CD14-positive monocyte (primary cell): ENCODE results near the gene COL20A1. TPM values are rescaled to one million over a fixed set of nuclear protein-coding genes. Genes with fewer than 3 reads are reported as not detected.

Experiments used
- DNase-seq, 3 donors: peaks; one replicate each; pipeline ENCODE4 v3.0.0-alpha.2; 2011 to 2022
- H2AFZ ChIP-seq: 2 replicates; pipeline ENCODE4 v1.6.0; 2012; ENCODE audit warnings: mild to moderate bottlenecking, low read depth, low read length, inconsistent platforms; ENCODE audit not compliant: insufficient read depth, poor library complexity, severe bottlenecking
- H3K27ac ChIP-seq, 2 donors: 1 replicate in 1 of 2; 2 replicates in 1 of 2; pipeline ENCODE4 v1.5.1; 2012 to 2013; ENCODE audit warnings: low read length in 2 of 2, control low read depth in 1 of 2, inconsistent platforms in 1 of 2, low read depth in 1 of 2, mild to moderate bottlenecking in 1 of 2
- H3K27me3 ChIP-seq, 2 donors: one replicate each; pipeline versions ENCODE4 v1.6.0 to v1.6.1; 2011 to 2013; ENCODE audit warnings: low read length in 2 of 2; ENCODE audit not compliant: control insufficient read depth in 2 of 2, insufficient read depth in 2 of 2
- H3K36me3 ChIP-seq, 2 donors: replicated peaks in 1 of 2; 1 replicate in 1 of 2; 2 replicates in 1 of 2; pipeline versions ENCODE4 v1.5.1 to v1.6.1; 2012 to 2013; ENCODE audit warnings: low read length in 2 of 2, control low read depth in 1 of 2, inconsistent platforms in 1 of 2, mild to moderate bottlenecking in 1 of 2; ENCODE audit not compliant: insufficient read depth in 2 of 2, control insufficient read depth in 1 of 2
- H3K4me1 ChIP-seq, 2 donors: 1 replicate in 1 of 2; 2 replicates in 1 of 2; pipeline versions ENCODE4 v1.5.1 to v1.6.1; 2012 to 2013; ENCODE audit warnings: low read length in 2 of 2, control low read depth in 1 of 2, inconsistent platforms in 1 of 2, mild to moderate bottlenecking in 1 of 2, moderate library complexity in 1 of 2; ENCODE audit not compliant: insufficient read depth in 2 of 2, control insufficient read depth in 1 of 2
- H3K4me2 ChIP-seq: replicated peaks from 2 replicates; pipeline ENCODE3; 2012; ENCODE audit warnings: low read length, moderate library complexity, mild to moderate bottlenecking; ENCODE audit not compliant: poor library complexity, severe bottlenecking; ENCODE audit errors: extremely low read depth
- H3K4me3 ChIP-seq, 3 experiments: fragments of 200-600 bp in 1 of 3; sonication (generic) in 1 of 3; replicated peaks in 1 of 3; 1 replicate in 2 of 3; 2 replicates in 1 of 3; pipeline ENCODE4 v1.5.1; 2011 to 2013; ENCODE audit warnings: low read length in 3 of 3, mild to moderate bottlenecking in 3 of 3, control low read depth in 2 of 3, low read depth in 2 of 3, inconsistent platforms in 1 of 3, moderate library complexity in 1 of 3
- H3K79me2 ChIP-seq: 2 replicates; pipeline ENCODE4 v1.6.0; 2012; ENCODE audit warnings: mild to moderate bottlenecking, control low read depth, inconsistent platforms, low read length, moderate library complexity; ENCODE audit not compliant: insufficient read depth
- H3K9ac ChIP-seq: 2 replicates; pipeline ENCODE4 v1.6.0; 2017; ENCODE audit warnings: low read length, mild to moderate bottlenecking; ENCODE audit not compliant: insufficient read depth, poor library complexity, severe bottlenecking
- H3K9me3 ChIP-seq, 2 donors: replicated peaks in 1 of 2; 1 replicate in 1 of 2; 2 replicates in 1 of 2; pipeline versions ENCODE4 v1.5.1 to v1.6.1; 2012 to 2013; ENCODE audit warnings: low read length in 2 of 2, control low read depth in 1 of 2; ENCODE audit not compliant: control insufficient read depth in 1 of 2, insufficient read depth in 1 of 2
- H4K20me1 ChIP-seq: 2 replicates; pipeline ENCODE4 v1.6.0; 2012; ENCODE audit warnings: mild to moderate bottlenecking, low read length, control low read depth, moderate library complexity; ENCODE audit not compliant: insufficient read depth
- H3K27ac Mint-ChIP-seq, 7 donors: one replicate each; pipeline ENCODE4 v1.8.0; 2020; ENCODE audit warnings: mild to moderate bottlenecking in 7 of 7, mixed read lengths in 7 of 7, moderate library complexity in 6 of 7, inconsistent platforms in 2 of 7
- H3K27me3 Mint-ChIP-seq, 3 donors: one replicate each; pipeline ENCODE4 v1.8.0; 2021 to 2022; ENCODE audit warnings: low read depth in 3 of 3, mild to moderate bottlenecking in 3 of 3, mixed read lengths in 3 of 3, moderate library complexity in 3 of 3, inconsistent platforms in 1 of 3
- H3K36me3 Mint-ChIP-seq, 2 donors: one replicate each; pipeline ENCODE4 v1.8.0; 2020; ENCODE audit warnings: mixed read lengths in 2 of 2, inconsistent platforms in 1 of 2, mild to moderate bottlenecking in 1 of 2
- H3K4me1 Mint-ChIP-seq: one replicate; pipeline ENCODE4 v1.8.0; 2020; ENCODE audit warnings: mild to moderate bottlenecking, mixed read lengths
- H3K4me3 Mint-ChIP-seq, 2 donors: one replicate each; pipeline ENCODE4 v1.8.0; 2020; ENCODE audit warnings: mild to moderate bottlenecking in 2 of 2, mixed read lengths in 2 of 2, moderate library complexity in 1 of 2
- H3K9me3 Mint-ChIP-seq, 7 donors: one replicate each; pipeline ENCODE4 v1.8.0; 2020 to 2022; ENCODE audit warnings: mixed read lengths in 7 of 7, mild to moderate bottlenecking in 6 of 7, moderate library complexity in 6 of 7, inconsistent platforms in 2 of 7
- CTCF ChIP-seq: fragments of 200-600 bp; IDR thresholded peaks from one replicate; pipeline ENCODE4 v1.8.0; 2022; ENCODE audit warnings: antibody characterized with exemption, mild to moderate bottlenecking
- WGBS: methylation state at CpG from one replicate; pipeline ENCODE4 v1.1.5; 2013; ENCODE audit warnings: missing lambda C conversion rate; ENCODE audit not compliant: insufficient coverage; 5-methylcytosine and 5-hydroxymethylcytosine counted together
- intact Hi-C, 2 donors: fragments of 100-400 bp; cut with micrococcal nuclease; formaldehyde crosslinking; loops; one replicate each; pipeline versions ENCODE4 v1.15.0 to v1.15.1; 2023
- polyA plus RNA-seq, 3 donors: library from polyadenylated mRNA; depleted of rRNA in 1 of 3; unstranded in 2 of 3; stranded (reverse) in 1 of 3; fragments of 300-500 nt in 2 of 3; fragments of >200 nt in 1 of 3; fragmentation: Illumina TruSeq in 2 of 3; gene quantifications; 1 replicate in 2 of 3; 2 replicates in 1 of 3; pipeline ENCODE4 v1.2.3, GENCODE V29; 2012 to 2021

COL20A1 gene
- polyA plus RNA-seq, 3 donors = not detected

DNA sequence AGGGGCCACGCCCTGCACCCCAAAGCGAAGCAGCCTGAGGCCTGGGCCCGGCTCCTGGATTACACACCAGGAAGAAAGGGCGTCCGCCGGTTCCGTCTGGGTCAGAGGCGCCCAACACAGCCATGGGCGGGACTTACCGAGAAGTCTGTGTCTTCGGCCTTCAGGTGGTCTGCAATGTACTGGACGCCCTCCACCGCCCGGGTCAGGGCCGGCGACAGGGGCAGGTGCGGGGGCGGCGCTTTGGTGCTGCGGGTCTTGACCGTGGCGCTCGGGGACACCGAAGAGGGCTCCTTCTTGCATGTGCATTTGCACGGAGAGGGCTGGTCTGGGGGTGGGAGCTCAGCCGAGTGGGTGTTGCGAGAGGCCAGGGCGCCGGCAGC lies 56.5 kb downstream of the COL20A1 start:
- no peak for TF ChIP-seq CTCF
- Histone ChIP-seq H4K20me1 (no peaks in the 10 kb centered on the region), H3K27me3 (no peaks in the 10 kb centered on the region), H3K9ac (no peak overlapping the region), H3K79me2 (no peaks in the 10 kb centered on the region), H2AFZ (no peak overlapping the region), H3K9me3 (peaks cover 9 to 19% of the 10 kb centered on the region in 2 donors), H3K4me1 (no peaks in the 10 kb centered on the region), H3K4me2 (no peak overlapping the region), H3K4me3 (no peak overlapping the region), H3K36me3 (no peaks in the 10 kb centered on the region), H3K27ac (no peak overlapping the region)
- Mint-ChIP-seq H3K27ac (no peak overlapping the region), H3K4me3 (no peak overlapping the region), H3K9me3 (peaks cover 5 to 20% (median 12%) of the 10 kb centered on the region in 7 donors), H3K36me3 (no peaks in the 10 kb centered on the region), H3K27me3 (peaks cover 0 to 3% (median 1%) of the 10 kb centered on the region in 3 donors), H3K4me1 (no peaks in the 10 kb centered on the region)
- intact Hi-C loops = no loop called here
- WGBS = 91% methylated on average over 21 of the region's 29 CpGs
- DNase-seq = no peak

- no peak overlapping the region for H3K4me3 Mint-ChIP-seq
- no peak for DNase-seq
- H3K36me3 Mint-ChIP-seq = no peaks in the 10 kb centered on the region
- WGBS = 94% methylated on average over 33 of the region's 33 CpGs
- H3K9ac ChIP-seq = no peak overlapping the region
- no peak overlapping the region for H3K4me3 ChIP-seq
- H3K27ac ChIP-seq = no peak overlapping the region
- no peaks in the 10 kb centered on the region for H3K27me3 ChIP-seq
- H2AFZ ChIP-seq = no peak overlapping the region
- H3K4me1 ChIP-seq = no peaks in the 10 kb centered on the region
- no peak overlapping the region for H3K27ac Mint-ChIP-seq
- no peak overlapping the region for H3K4me2 ChIP-seq
- H3K36me3 ChIP-seq = no peaks in the 10 kb centered on the region
- no peaks in the 10 kb centered on the region for H3K79me2 ChIP-seq
- H3K9me3 ChIP-seq = peaks cover 9 to 19% of the 10 kb centered on the region in 2 donors
- H4K20me1 ChIP-seq = no peaks in the 10 kb centered on the region
- no peak for TF ChIP-seq CTCF
- peaks cover 1 to 2% (median 1%) of the 10 kb centered on the region in 3 donors for H3K27me3 Mint-ChIP-seq
- no peaks in the 10 kb centered on the region for H3K4me1 Mint-ChIP-seq
- peaks cover 5 to 20% (median 12%) of the 10 kb centered on the region in 7 donors for H3K9me3 Mint-ChIP-seq
- intact Hi-C loops = no loop called here
Observed at GRCh38 chr20:63350196-63350595, 57.2 kb downstream of the COL20A1 start.
